HG03196 (cell line): ENCODE results near the gene SDK1.
A peak's percentile ranks its signal among the peaks of the same experiment; 100 is the strongest.

ENCODE experiments used
- ATAC-seq: cut with Tn5 transposase; IDR thresholded peaks from one replicate; pipeline ENCODE4 v1.9.1; 2021; ENCODE audit not compliant: unreplicated experiment

SDK1 gene

GRCh38 chr7:3300651-3301448, at the start of gene SDK1:
Gene SDK1 (plus strand): TSS chr7:3301252. CDS start chr7:3301587, 335 bp downstream.
- ATAC-seq: peak; percentile 90

- ATAC-seq: no peak
Measured at GRCh38 chr7:3254718-3255117, 46.3 kb upstream of the SDK1 start.

- no peak for ATAC-seq
Measured at GRCh38 chr7:3259711-3260400, 41.2 kb upstream of the SDK1 start.

GRCh38 chr7:3260401-3260715, 40.7 kb upstream of the SDK1 start:
- no peak for ATAC-seq

- ATAC-seq: no peak
Measured at GRCh38 chr7:3264693-3265339, 36.2 kb upstream of the SDK1 start.

- ATAC-seq: no peak
Measured at GRCh38 chr7:3265388-3265787, 35.7 kb upstream of the SDK1 start.

- no peak for ATAC-seq
Measured at GRCh38 chr7:3266240-3266639, 34.8 kb upstream of the SDK1 start.

GRCh38 chr7:3267966-3268690, 32.9 kb upstream of the SDK1 start:
- ATAC-seq: no peak

- no peak for ATAC-seq
Measured at GRCh38 chr7:3270362-3270761, 30.7 kb upstream of the SDK1 start.

- ATAC-seq: no peak
Measured at GRCh38 chr7:3271298-3271697, 29.8 kb upstream of the SDK1 start.

- no peak for ATAC-seq
Measured at GRCh38 chr7:3272691-3273141, 28.3 kb upstream of the SDK1 start.

GRCh38 chr7:3274131-3274530, 26.9 kb upstream of the SDK1 start:
- ATAC-seq: no peak

GRCh38 chr7:3277604-3278572, 23.2 kb upstream of the SDK1 start:
- no peak for ATAC-seq

- no peak for ATAC-seq
Measured at GRCh38 chr7:3279147-3279818, 21.8 kb upstream of the SDK1 start.

- ATAC-seq: no peak
Measured at GRCh38 chr7:3280445-3280844, 20.6 kb upstream of the SDK1 start.

GRCh38 chr7:3280946-3281656, 20.0 kb upstream of the SDK1 start:
- ATAC-seq: no peak

- ATAC-seq: no peak
Measured at GRCh38 chr7:3282457-3282856, 18.6 kb upstream of the SDK1 start.

GRCh38 chr7:3283130-3283704, 17.8 kb upstream of the SDK1 start:
- ATAC-seq: no peak

GRCh38 chr7:3285652-3286051, 15.4 kb upstream of the SDK1 start:
- no peak for ATAC-seq
